Nephron progenitor cell (in vitro differentiated cells): Measurements from ENCODE around the gene ARID5A.

Experiments used
- DNase-seq: peaks from one replicate; pipeline ENCODE4 v3.0.0; 2021
- H3K27ac Mint-ChIP-seq: 2 replicates; pipeline ENCODE4 v1.8.0; 2021; ENCODE audit warnings: mild to moderate bottlenecking, moderate library complexity, mixed read lengths
- H3K27me3 Mint-ChIP-seq: 2 replicates; pipeline ENCODE4 v1.8.0; 2021; ENCODE audit warnings: mild to moderate bottlenecking, low read depth, mixed read lengths; ENCODE audit not compliant: poor library complexity
- H3K36me3 Mint-ChIP-seq: 2 replicates; pipeline ENCODE4 v1.8.0; 2021; ENCODE audit warnings: low read depth, mixed read lengths
- H3K4me1 Mint-ChIP-seq: 2 replicates; pipeline ENCODE4 v1.8.0; 2021; ENCODE audit warnings: mixed read lengths
- H3K4me3 Mint-ChIP-seq: 2 replicates; pipeline ENCODE4 v1.8.0; 2021; ENCODE audit warnings: mild to moderate bottlenecking, moderate library complexity, mixed read lengths
- H3K9me3 Mint-ChIP-seq: 2 replicates; pipeline ENCODE4 v1.8.0; 2021; ENCODE audit warnings: mild to moderate bottlenecking, moderate library complexity, mixed read lengths
- CTCF ChIP-seq: fragments of 200-600 bp; sonication (generic); IDR thresholded peaks from 2 replicates; pipeline ENCODE4 v1.5.0; 2021; ENCODE audit warnings: antibody characterized with exemption

Gene ARID5A

GRCh38 chr2:96547203-96547641, 10.7 kb downstream of the ARID5A start:
- no peak overlapping the region for H3K4me3 Mint-ChIP-seq
- H3K27me3 Mint-ChIP-seq, result no peaks in the 10 kb centered on the region
- no peak for DNase-seq
- no peak for TF ChIP-seq CTCF
- H3K36me3 Mint-ChIP-seq, result peaks cover 25% of the 10 kb centered on the region
- no peak overlapping the region for H3K27ac Mint-ChIP-seq
- H3K4me1 Mint-ChIP-seq, result no peaks in the 10 kb centered on the region
- H3K9me3 Mint-ChIP-seq, result peaks cover 24% of the 10 kb centered on the region

- Mint-ChIP-seq H3K4me3 (no peak overlapping the region), H3K27me3 (no peaks in the 10 kb centered on the region), H3K4me1 (no peaks in the 10 kb centered on the region), H3K27ac (no peak overlapping the region), H3K36me3 (peaks cover 25% of the 10 kb centered on the region), H3K9me3 (peaks cover 24% of the 10 kb centered on the region)
- TF ChIP-seq CTCF, result no peak
- DNase-seq, result no peak
Measured at GRCh38 chr2:96547731-96548171, 11.2 kb downstream of the ARID5A start.

GRCh38 chr2:96548558-96549465, 12.3 kb downstream of the ARID5A start:
- H3K9me3 Mint-ChIP-seq, result peaks cover 23% of the 10 kb centered on the region

GRCh38 chr2:96549466-96549785, 12.9 kb downstream of the ARID5A start:
- peaks cover 12% of the 10 kb centered on the region for H3K36me3 Mint-ChIP-seq
- no peaks in the 10 kb centered on the region for H3K4me1 Mint-ChIP-seq
- H3K27ac Mint-ChIP-seq, result no peak overlapping the region
- H3K27me3 Mint-ChIP-seq, result no peaks in the 10 kb centered on the region
- H3K4me3 Mint-ChIP-seq, result no peak overlapping the region
- DNase-seq, result no peak
- TF ChIP-seq CTCF, result no peak
- H3K9me3 Mint-ChIP-seq, result peaks cover 17% of the 10 kb centered on the region

More at GRCh38 chr2:96548558-96549465, 12.3 kb downstream of the ARID5A start:
- no peaks in the 10 kb centered on the region for H3K27me3 Mint-ChIP-seq
- no peaks in the 10 kb centered on the region for H3K4me1 Mint-ChIP-seq
- no peak for TF ChIP-seq CTCF
- no peak overlapping the region for H3K27ac Mint-ChIP-seq
- H3K36me3 Mint-ChIP-seq, result peaks cover 18% of the 10 kb centered on the region
- DNase-seq, result no peak
- no peak overlapping the region for H3K4me3 Mint-ChIP-seq

GRCh38 chr2:96549967-96550786, 13.6 kb downstream of the ARID5A start:
- Mint-ChIP-seq H3K9me3 (peaks cover 9% of the 10 kb centered on the region), H3K4me3 (no peak overlapping the region), H3K27ac (no peak overlapping the region), H3K36me3 (peaks cover 4% of the 10 kb centered on the region), H3K4me1 (peaks cover 7% of the 10 kb centered on the region), H3K27me3 (no peaks in the 10 kb centered on the region)
- TF ChIP-seq CTCF, result peak; percentile 26
- no peak for DNase-seq
